HepG2 (cell line): ENCODE measurements around the gene CDC34. TPM values are rescaled to one million over a fixed set of nuclear protein-coding genes. Genes with fewer than 3 reads are reported as not detected.

Source experiments
- ARID2 ChIP-seq: sonication (generic); formaldehyde crosslinking; IDR thresholded peaks from 2 replicates; pipeline ENCODE4 v1.8.1; 2022; ENCODE audit warnings: mild to moderate bottlenecking, missing genetic modification reagents, borderline replicate concordance
- ASH2L ChIP-seq: fragments of 300-600, 200-600 bp; sonication (generic); IDR thresholded peaks from 2 replicates; pipeline ENCODE4 v1.7.0; 2017; ENCODE audit warnings: low read depth, mild to moderate bottlenecking, moderate library complexity, mixed read lengths, low read length; ENCODE audit not compliant: insufficient read length
- BCL3 ChIP-seq: sonication (generic); formaldehyde crosslinking; IDR thresholded peaks from 2 replicates; pipeline ENCODE4 v1.5.1; 2020; ENCODE audit warnings: mild to moderate bottlenecking, missing genetic modification reagents, moderate library complexity
- GZF1 ChIP-seq: sonication (generic); formaldehyde crosslinking; IDR thresholded peaks from 2 replicates; pipeline ENCODE4 v1.5.1; 2020; ENCODE audit warnings: mild to moderate bottlenecking, missing genetic modification reagents
- IRF9 ChIP-seq: sonication (generic); formaldehyde crosslinking; IDR thresholded peaks from 2 replicates; pipeline ENCODE4 v1.8.0; 2022; ENCODE audit warnings: missing genetic modification reagents, mild to moderate bottlenecking, borderline replicate concordance
- MAFK ChIP-seq, 2 experiments: IDR thresholded peaks in 1 of 2; conservative IDR thresholded peaks in 1 of 2; 2 replicates each; pipeline ENCODE4 v1.6.1; 2011; ENCODE audit warnings: improper control_type of control experiment in 2 of 2, low read length in 2 of 2
- NFKB2 ChIP-seq: sonication (generic); formaldehyde crosslinking; IDR thresholded peaks from 2 replicates; pipeline ENCODE4 v1.4.0; 2020; ENCODE audit warnings: missing genetic modification reagents, borderline replicate concordance
- NRL ChIP-seq: sonication (generic); formaldehyde crosslinking; IDR thresholded peaks from 2 replicates; pipeline ENCODE4 v1.5.0; 2020; ENCODE audit warnings: missing genetic modification reagents, mild to moderate bottlenecking, moderate library complexity, borderline replicate concordance
- PPARG ChIP-seq: conservative IDR thresholded peaks from 2 replicates; pipeline ENCODE4 v1.6.1; 2016; ENCODE audit warnings: missing biosample characterization, missing genetic modification reagents
- RAD51 ChIP-seq: fragments of 450-650 bp; IDR thresholded peaks from 2 replicates; pipeline ENCODE4 v1.6.1; 2016; ENCODE audit warnings: borderline replicate concordance
- SNAI1 ChIP-seq: sonication (generic); formaldehyde crosslinking; IDR thresholded peaks from 2 replicates; pipeline ENCODE4 v1.5.0; 2020; ENCODE audit warnings: mild to moderate bottlenecking, missing genetic modification reagents, borderline replicate concordance
- SPEN ChIP-seq: sonication (generic); formaldehyde crosslinking; IDR thresholded peaks from 2 replicates; pipeline ENCODE4 v1.5.1; 2020; ENCODE audit warnings: low read depth, mild to moderate bottlenecking, missing genetic modification reagents
- ZFP62 ChIP-seq: sonication (generic); formaldehyde crosslinking; IDR thresholded peaks from 2 replicates; pipeline ENCODE4 v1.4.0; 2020; ENCODE audit warnings: missing genetic modification reagents
- ZMAT5 ChIP-seq: sonication (generic); formaldehyde crosslinking; IDR thresholded peaks from 2 replicates; pipeline ENCODE4 v1.5.0; 2020; ENCODE audit warnings: mild to moderate bottlenecking, low read depth, missing genetic modification reagents, borderline replicate concordance
- ZNF205 ChIP-seq: IDR thresholded peaks from 2 replicates; pipeline ENCODE4 v1.6.1; 2018; ENCODE audit warnings: missing biosample characterization, missing genetic modification reagents
- ZNF33A ChIP-seq: sonication (generic); formaldehyde crosslinking; IDR thresholded peaks from 2 replicates; pipeline ENCODE4 v1.5.1; 2020; ENCODE audit warnings: missing genetic modification reagents, mild to moderate bottlenecking, moderate library complexity, borderline replicate concordance
- ZNF367 ChIP-seq: sonication (generic); formaldehyde crosslinking; IDR thresholded peaks from 2 replicates; pipeline ENCODE4 v1.4.0; 2020; ENCODE audit warnings: missing genetic modification reagents, borderline replicate concordance
- ZNF577 ChIP-seq: sonication (generic); formaldehyde crosslinking; IDR thresholded peaks from 2 replicates; pipeline ENCODE4 v1.4.0; 2020; ENCODE audit warnings: mild to moderate bottlenecking, low read depth, missing genetic modification reagents, borderline replicate concordance
- ZNF580 ChIP-seq: IDR thresholded peaks from 2 replicates; pipeline ENCODE4 v1.6.1; 2016; ENCODE audit warnings: low read depth, borderline replicate concordance
- ZNF639 ChIP-seq: conservative IDR thresholded peaks from 2 replicates; pipeline ENCODE4 v1.6.1; 2018; ENCODE audit warnings: missing genetic modification reagents
- ZNF710 ChIP-seq: sonication (generic); formaldehyde crosslinking; IDR thresholded peaks from 2 replicates; pipeline ENCODE4 v1.5.0; 2020; ENCODE audit warnings: mild to moderate bottlenecking, missing genetic modification reagents, borderline replicate concordance
- ZNF720 ChIP-seq: sonication (generic); formaldehyde crosslinking; IDR thresholded peaks from 2 replicates; pipeline ENCODE4 v1.4.0; 2020; ENCODE audit warnings: missing genetic modification reagents
- polyA plus RNA-seq, 8 experiments: library from polyadenylated mRNA; depleted of rRNA in 3 of 8; stranded (reverse) in 7 of 8; unstranded in 1 of 8; fragments of >200 nt; fragmentation: Illumina TruSeq in 4 of 8; extraction: Trizol in 4 of 8; gene quantifications; 2 replicates each; pipeline versions ENCODE4 v1.2.1 to v1.2.3, GENCODE V29; 2011 to 2016; ENCODE audit warnings: low read depth in 4 of 8, missing spikeins in 1 of 8, mixed read lengths in 1 of 8; ENCODE audit not compliant: insufficient read depth in 1 of 8
- total RNA-seq, 5 experiments: library from RNA; depleted of rRNA; stranded (reverse); fragments of >200 nt; fragmentation: Illumina TruSeq; extraction: Trizol; gene quantifications; 2 replicates each; pipeline ENCODE4 v1.2.3, GENCODE V29; 2016; ENCODE audit warnings: low read depth in 1 of 5

The CDC34 gene
- total and polyA plus RNA-seq, 2 of the 13 experiments (the other 11 are each of a cell fraction or from before 2014, with no cell fraction given) = 138 to 150 TPM

GRCh38 chr19:507286-508203 lies 24.0 kb upstream of the CDC34 start, which contains the start of gene TPGS1 (continued):
- TF ChIP-seq ZNF580 (CRISPR knock-in tag) (no peak), NFKB2 (CRISPR knock-in tag) (peak; percentile 69; the same call in 1 of the 2 replicates), ZNF205 (CRISPR knock-in tag) (no peak), MAFK (conservative IDR thresholded peaks at IDR 0.05 in 1 of 2, IDR thresholded peaks at IDR 0.05 in 1 of 2; ENCODE audit: low read length in 2 of 2) (no peak), RAD51 (no peak), NRL (CRISPR knock-in tag) (no peak), ZNF710 (CRISPR knock-in tag) (peak; percentile 28; the same call in 1 of the 2 replicates), ARID2 (no peak), ZMAT5 (CRISPR knock-in tag) (no peak), ZNF367 (no peak), ZNF577 (no peak), ZNF33A (CRISPR knock-in tag) (0 out of 2 replicates have a peak, but pooled peaks have one; percentile 38), SNAI1 (peak; percentile 79; the same call in 1 of the 2 replicates), ZNF639 (CRISPR knock-in tag) (peak; percentile 49; the same call in 1 of the 2 replicates), SPEN (CRISPR knock-in tag) (no peak), PPARG (CRISPR knock-in tag) (0 out of 2 replicates have a peak, but pooled peaks have one; percentile 40), ZFP62 (CRISPR knock-in tag) (no peak), BCL3 (CRISPR knock-in tag) (no peak), ZNF720 (CRISPR knock-in tag) (no peak), GZF1 (CRISPR knock-in tag) (no peak), ASH2L (peak; percentile 91), IRF9 (CRISPR knock-in tag) (no peak; the same call in 1 of the 2 replicates)
